Nephron (organoid): ENCODE results near the gene BMPR1A.

Experiments
- H3K27ac Mint-ChIP-seq, 3 experiments: 2 replicates each; pipeline ENCODE4 v1.8.0; 2020; ENCODE audit warnings: mixed read lengths in 3 of 3, mild to moderate bottlenecking in 2 of 3, moderate library complexity in 1 of 3
- H3K27me3 Mint-ChIP-seq: 2 replicates; pipeline ENCODE4 v1.8.0; 2021; ENCODE audit warnings: low read depth, mild to moderate bottlenecking, moderate library complexity, mixed read lengths
- H3K36me3 Mint-ChIP-seq: 2 replicates; pipeline ENCODE4 v1.8.0; 2020; ENCODE audit warnings: low read depth, mixed read lengths
- H3K4me1 Mint-ChIP-seq: 2 replicates; pipeline ENCODE4 v1.8.0; 2020; ENCODE audit warnings: mixed read lengths
- H3K4me3 Mint-ChIP-seq, 3 experiments: 2 replicates each; pipeline ENCODE4 v1.8.0; 2020; ENCODE audit warnings: mild to moderate bottlenecking in 3 of 3, mixed read lengths in 3 of 3, moderate library complexity in 2 of 3
- H3K9me3 Mint-ChIP-seq: 2 replicates; pipeline ENCODE4 v1.8.0; 2020; ENCODE audit warnings: mixed read lengths
- TF ChIP-seq, protein P1 (sequence below), 3 experiments: fragments of 200-600 bp; sonication (generic); IDR thresholded peaks; one replicate each; pipeline ENCODE4 v1.5.0; 2021; ENCODE audit warnings: antibody characterized with exemption in 3 of 3; ENCODE audit not compliant: unreplicated experiment in 3 of 3

Gene BMPR1A

DNA sequence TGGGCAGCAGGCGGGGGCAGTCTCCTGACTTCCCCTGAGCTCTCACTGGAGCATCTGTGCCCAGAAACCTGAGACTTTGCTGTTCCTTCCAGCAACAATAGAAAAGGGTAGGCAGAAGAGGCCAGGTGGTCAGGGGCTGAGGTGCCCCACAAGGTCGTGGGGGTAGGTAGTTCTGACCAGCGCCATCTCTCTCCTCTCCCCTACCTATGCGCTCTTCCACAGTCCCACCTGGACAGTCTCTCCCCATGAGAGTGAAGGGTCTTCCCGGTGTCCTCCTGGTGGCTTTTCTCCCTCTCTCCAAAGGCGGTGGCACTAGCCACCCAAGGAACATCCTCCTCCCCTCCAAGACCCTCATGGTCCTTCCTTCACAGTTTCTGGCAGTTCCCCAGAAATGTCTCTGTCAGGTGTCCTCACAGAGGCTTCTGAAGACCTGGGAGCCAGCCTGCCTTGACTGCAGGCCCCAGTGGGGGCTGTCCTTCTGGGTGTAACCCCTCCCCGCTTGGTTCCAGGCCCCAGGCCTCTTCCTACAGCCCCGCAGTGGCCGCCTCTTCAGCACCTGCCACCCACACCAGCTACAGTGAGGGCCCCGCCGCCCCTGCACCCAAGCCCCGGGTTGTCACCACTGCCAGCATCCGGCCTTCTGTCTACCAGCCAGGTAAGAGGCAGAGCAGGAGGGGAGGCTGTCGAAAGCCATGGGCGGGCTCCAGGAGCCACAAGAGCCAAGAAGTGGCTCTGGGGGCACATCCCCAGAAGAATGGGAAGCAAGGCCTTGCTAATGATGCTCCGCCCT, 46.8 kb upstream of the BMPR1A start:
- peaks cover 29% of the 10 kb centered on the region for H3K4me1 Mint-ChIP-seq
- H3K27ac Mint-ChIP-seq, result peak overlapping the region; percentile 96 to 98 (median 97)
- H3K27me3 Mint-ChIP-seq, result peaks cover 6% of the 10 kb centered on the region
- H3K9me3 Mint-ChIP-seq, result no peaks in the 10 kb centered on the region
- H3K36me3 Mint-ChIP-seq, result no peaks in the 10 kb centered on the region
- peak overlapping the region; percentile 77 to 86 (median 85) for H3K4me3 Mint-ChIP-seq
- TF ChIP-seq, protein P1, sequence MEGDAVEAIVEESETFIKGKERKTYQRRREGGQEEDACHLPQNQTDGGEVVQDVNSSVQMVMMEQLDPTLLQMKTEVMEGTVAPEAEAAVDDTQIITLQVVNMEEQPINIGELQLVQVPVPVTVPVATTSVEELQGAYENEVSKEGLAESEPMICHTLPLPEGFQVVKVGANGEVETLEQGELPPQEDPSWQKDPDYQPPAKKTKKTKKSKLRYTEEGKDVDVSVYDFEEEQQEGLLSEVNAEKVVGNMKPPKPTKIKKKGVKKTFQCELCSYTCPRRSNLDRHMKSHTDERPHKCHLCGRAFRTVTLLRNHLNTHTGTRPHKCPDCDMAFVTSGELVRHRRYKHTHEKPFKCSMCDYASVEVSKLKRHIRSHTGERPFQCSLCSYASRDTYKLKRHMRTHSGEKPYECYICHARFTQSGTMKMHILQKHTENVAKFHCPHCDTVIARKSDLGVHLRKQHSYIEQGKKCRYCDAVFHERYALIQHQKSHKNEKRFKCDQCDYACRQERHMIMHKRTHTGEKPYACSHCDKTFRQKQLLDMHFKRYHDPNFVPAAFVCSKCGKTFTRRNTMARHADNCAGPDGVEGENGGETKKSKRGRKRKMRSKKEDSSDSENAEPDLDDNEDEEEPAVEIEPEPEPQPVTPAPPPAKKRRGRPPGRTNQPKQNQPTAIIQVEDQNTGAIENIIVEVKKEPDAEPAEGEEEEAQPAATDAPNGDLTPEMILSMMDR (IDR thresholded peaks at IDR 0.05; ENCODE audit: unreplicated experiment in 3 of 3), result no peak

DNA sequence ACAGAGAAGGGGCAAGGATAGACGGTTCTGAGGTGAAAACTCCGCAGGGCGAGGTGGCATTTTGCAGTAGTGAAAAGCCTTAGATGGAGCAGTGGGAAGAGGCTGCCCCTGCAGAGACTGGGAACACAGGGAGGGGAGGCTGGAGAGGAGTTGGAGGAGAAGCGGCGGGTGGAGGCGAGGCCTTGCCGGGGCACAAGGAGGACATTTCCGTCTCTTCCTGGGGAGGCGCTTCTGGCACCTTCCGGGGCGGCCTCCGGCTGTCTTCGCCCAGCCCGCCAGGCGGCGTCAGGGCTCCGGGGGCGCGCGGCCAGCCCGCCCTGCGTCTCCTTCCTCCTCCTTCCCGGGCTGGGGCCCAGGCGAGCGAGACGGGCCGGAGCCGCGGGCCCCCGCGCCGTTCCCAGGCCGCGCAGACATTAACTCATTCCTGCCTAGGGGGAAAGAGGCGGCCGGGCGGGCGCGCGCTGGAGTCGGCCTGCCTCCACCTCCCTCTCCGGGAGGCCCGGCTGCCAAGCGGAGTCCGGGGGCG, 45.4 kb upstream of the BMPR1A start:
- Mint-ChIP-seq H3K27ac (peak overlapping the region; percentile 96 to 98 (median 97)), H3K4me3 (peak overlapping the region; percentile 85 to 88 (median 86))

GRCh38 chr10:86711513-86712316, 44.7 kb upstream of the BMPR1A start:
- Mint-ChIP-seq H3K27ac (peak overlapping the region; percentile 97 to 99 (median 98)), H3K4me1 (peaks cover 42% of the 10 kb centered on the region), H3K4me3 (peak overlapping the region; percentile 88 to 95 (median 88)), H3K9me3 (no peaks in the 10 kb centered on the region), H3K27me3 (peaks cover 6% of the 10 kb centered on the region), H3K36me3 (no peaks in the 10 kb centered on the region)
- TF ChIP-seq, protein P1 (IDR thresholded peaks at IDR 0.05; ENCODE audit: unreplicated experiment in 3 of 3), result no peak

More for the DNA sequence above, 45.4 kb upstream of the BMPR1A start:
- peaks cover 6% of the 10 kb centered on the region for H3K27me3 Mint-ChIP-seq
- TF ChIP-seq, protein P1 (IDR thresholded peaks at IDR 0.05; ENCODE audit: unreplicated experiment in 3 of 3), result peak; percentile 92 to 95 (median 93)
- H3K9me3 Mint-ChIP-seq, result no peaks in the 10 kb centered on the region
- no peaks in the 10 kb centered on the region for H3K36me3 Mint-ChIP-seq
- peaks cover 40% of the 10 kb centered on the region for H3K4me1 Mint-ChIP-seq

GRCh38 chr10:86712317-86712707, 44.1 kb upstream of the BMPR1A start:
- Mint-ChIP-seq H3K4me3 (peak overlapping the region; percentile 88 to 95 (median 88)), H3K27ac (peak overlapping the region; percentile 97 to 99 (median 97)), H3K36me3 (no peaks in the 10 kb centered on the region), H3K4me1 (peaks cover 42% of the 10 kb centered on the region), H3K9me3 (no peaks in the 10 kb centered on the region), H3K27me3 (peaks cover 6% of the 10 kb centered on the region)
- TF ChIP-seq, protein P1 (IDR thresholded peaks at IDR 0.05; ENCODE audit: unreplicated experiment in 3 of 3), result no peak

- H3K9me3 Mint-ChIP-seq, result no peaks in the 10 kb centered on the region
- H3K27me3 Mint-ChIP-seq, result peaks cover 6% of the 10 kb centered on the region
- H3K27ac Mint-ChIP-seq, result peak overlapping the region; percentile 7 to 29 (median 26)
- H3K36me3 Mint-ChIP-seq, result no peaks in the 10 kb centered on the region
- H3K4me3 Mint-ChIP-seq, result no peak overlapping the region
- TF ChIP-seq, protein P1 (IDR thresholded peaks at IDR 0.05; ENCODE audit: unreplicated experiment in 3 of 3), result no peak
- peaks cover 30% of the 10 kb centered on the region for H3K4me1 Mint-ChIP-seq
Measured at GRCh38 chr10:86715156-86715795, 41.1 kb upstream of the BMPR1A start.
